Endothelial cell of umbilical vein (primary cell): Measurements from ENCODE around the gene EHD1.

ENCODE experiments used
- JUN ChIP-seq: IDR thresholded peaks from 2 replicates; pipeline ENCODE4 v1.6.1; 2011; ENCODE audit warnings: borderline replicate concordance, low read depth; ENCODE audit not compliant: insufficient read length, insufficient read depth
- POLR2A ChIP-seq: IDR thresholded peaks from 2 replicates; pipeline ENCODE4 v1.6.1; 2012; ENCODE audit warnings: low read depth, mild to moderate bottlenecking, control low read depth, low read length
- POLR2AphosphoS5 ChIP-seq: IDR thresholded peaks from 2 replicates; pipeline ENCODE4 v1.6.1; 2012; ENCODE audit warnings: low read depth, mild to moderate bottlenecking, control low read depth, low read length, moderate library complexity; ENCODE audit not compliant: insufficient read depth
- TF ChIP-seq, protein P1 (sequence below), 2 donors: IDR thresholded peaks; 1 replicate in 1 of 2; 2 replicates in 1 of 2; pipeline ENCODE4 v1.5.1; 2011; ENCODE audit warnings: low read length in 2 of 2, mild to moderate bottlenecking in 2 of 2, moderate library complexity in 2 of 2, control low read depth in 1 of 2, inconsistent platforms in 1 of 2, low read depth in 1 of 2; ENCODE audit not compliant: insufficient read depth in 1 of 2; ENCODE audit errors: extremely low read depth in 1 of 2
- TF ChIP-seq, protein P2 (sequence below): IDR thresholded peaks from 2 replicates; pipeline ENCODE4 v1.6.1; 2011; ENCODE audit not compliant: insufficient read depth, insufficient read length

DNA sequence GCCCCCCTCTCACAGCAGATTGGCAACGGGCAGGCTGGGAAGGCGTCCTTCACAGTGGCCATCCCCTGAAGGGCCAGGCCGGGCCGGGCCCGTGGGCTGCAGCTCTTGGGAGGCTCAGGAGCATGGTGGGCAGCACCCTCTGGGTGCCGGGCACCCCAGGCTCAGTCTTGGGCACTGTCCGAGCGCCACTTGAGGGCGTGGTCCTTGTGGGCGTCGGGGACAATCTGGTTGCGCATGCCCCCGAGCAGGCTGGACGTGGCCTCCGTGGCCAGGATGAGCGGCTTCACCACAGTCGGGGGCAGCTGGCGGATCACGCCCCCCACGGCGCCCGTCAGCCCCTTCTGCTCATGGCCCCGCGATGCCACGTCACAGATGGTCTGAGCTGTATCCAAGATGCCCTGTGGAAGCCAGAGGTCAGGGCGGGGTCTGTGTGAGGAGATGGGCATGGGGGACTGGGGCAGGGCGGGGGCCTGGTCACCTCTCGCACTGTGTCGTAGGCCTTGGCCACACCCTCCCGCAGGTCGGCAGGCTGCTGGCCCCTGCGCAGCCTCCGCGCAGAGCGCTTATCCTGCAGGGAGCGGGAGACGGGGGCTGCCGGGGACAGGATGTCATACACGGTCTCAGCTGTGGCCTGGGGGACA lies 16.5 kb upstream of the EHD1 start:
- TF ChIP-seq, protein P1, sequence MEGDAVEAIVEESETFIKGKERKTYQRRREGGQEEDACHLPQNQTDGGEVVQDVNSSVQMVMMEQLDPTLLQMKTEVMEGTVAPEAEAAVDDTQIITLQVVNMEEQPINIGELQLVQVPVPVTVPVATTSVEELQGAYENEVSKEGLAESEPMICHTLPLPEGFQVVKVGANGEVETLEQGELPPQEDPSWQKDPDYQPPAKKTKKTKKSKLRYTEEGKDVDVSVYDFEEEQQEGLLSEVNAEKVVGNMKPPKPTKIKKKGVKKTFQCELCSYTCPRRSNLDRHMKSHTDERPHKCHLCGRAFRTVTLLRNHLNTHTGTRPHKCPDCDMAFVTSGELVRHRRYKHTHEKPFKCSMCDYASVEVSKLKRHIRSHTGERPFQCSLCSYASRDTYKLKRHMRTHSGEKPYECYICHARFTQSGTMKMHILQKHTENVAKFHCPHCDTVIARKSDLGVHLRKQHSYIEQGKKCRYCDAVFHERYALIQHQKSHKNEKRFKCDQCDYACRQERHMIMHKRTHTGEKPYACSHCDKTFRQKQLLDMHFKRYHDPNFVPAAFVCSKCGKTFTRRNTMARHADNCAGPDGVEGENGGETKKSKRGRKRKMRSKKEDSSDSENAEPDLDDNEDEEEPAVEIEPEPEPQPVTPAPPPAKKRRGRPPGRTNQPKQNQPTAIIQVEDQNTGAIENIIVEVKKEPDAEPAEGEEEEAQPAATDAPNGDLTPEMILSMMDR (IDR thresholded peaks at IDR 0.05; ENCODE audit: extremely low read depth in 1 of 2, insufficient read depth in 1 of 2, low read depth in 1 of 2, low read length in 2 of 2), result no peak
- TF ChIP-seq POLR2AphosphoS5 (no peak), POLR2A (no peak), JUN (no peak)
- TF ChIP-seq, protein P2, sequence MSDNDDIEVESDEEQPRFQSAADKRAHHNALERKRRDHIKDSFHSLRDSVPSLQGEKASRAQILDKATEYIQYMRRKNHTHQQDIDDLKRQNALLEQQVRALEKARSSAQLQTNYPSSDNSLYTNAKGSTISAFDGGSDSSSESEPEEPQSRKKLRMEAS, result no peak
